ENCODE results near the gene FANCI.

Gene FANCI

GRCh38 chr15:89243691-89244573, at the start of gene FANCI:
TSS of gene FANCI (plus strand) at chr15:89243979. CDS start at chr15:89247648, 3,669 bp downstream.
- peak within 1 kb of the TSS; percentile 84 for H3K27ac ChIP-seq
- TF ChIP-seq, protein P1, sequence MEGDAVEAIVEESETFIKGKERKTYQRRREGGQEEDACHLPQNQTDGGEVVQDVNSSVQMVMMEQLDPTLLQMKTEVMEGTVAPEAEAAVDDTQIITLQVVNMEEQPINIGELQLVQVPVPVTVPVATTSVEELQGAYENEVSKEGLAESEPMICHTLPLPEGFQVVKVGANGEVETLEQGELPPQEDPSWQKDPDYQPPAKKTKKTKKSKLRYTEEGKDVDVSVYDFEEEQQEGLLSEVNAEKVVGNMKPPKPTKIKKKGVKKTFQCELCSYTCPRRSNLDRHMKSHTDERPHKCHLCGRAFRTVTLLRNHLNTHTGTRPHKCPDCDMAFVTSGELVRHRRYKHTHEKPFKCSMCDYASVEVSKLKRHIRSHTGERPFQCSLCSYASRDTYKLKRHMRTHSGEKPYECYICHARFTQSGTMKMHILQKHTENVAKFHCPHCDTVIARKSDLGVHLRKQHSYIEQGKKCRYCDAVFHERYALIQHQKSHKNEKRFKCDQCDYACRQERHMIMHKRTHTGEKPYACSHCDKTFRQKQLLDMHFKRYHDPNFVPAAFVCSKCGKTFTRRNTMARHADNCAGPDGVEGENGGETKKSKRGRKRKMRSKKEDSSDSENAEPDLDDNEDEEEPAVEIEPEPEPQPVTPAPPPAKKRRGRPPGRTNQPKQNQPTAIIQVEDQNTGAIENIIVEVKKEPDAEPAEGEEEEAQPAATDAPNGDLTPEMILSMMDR (conservative IDR thresholded peaks at IDR 0.05; ENCODE audit: low read depth): peak; percentile 79
- CTCF ChIA-PET: interaction anchor here (0.6 to 1.5 kb wide), 5 partner anchors 10 to 402 kb away, joined by 3 to 18 read pairs (median 4); no protein-coding TSS in a partner anchor
- peak; percentile 97 for DNase-seq (ENCODE audit: low spot score)
- POLR2A ChIA-PET (ENCODE audit: low non-redundant PET): interaction anchor here (1.3 kb wide), 1 partner anchor 37 kb away, joined by 6 read pairs; no protein-coding TSS in a partner anchor

DNA sequence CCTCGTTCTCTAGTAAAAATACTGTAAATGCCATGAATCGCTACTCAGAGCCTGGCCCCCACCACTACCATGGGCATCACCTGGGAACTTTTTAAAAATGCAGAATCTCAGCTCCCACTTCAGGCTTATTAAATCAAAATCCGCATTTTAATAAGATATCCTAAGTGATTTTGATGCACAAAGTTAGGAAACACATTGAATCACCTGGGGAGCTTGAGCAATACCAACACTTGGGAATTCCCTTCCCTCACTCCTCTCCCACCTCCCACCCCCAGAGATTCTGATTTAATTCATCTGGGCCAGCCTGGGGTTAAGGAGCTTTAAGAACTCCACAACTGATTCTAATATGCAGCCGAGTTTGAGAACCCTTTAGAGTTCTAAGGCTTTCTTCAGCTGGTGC, 49.2 kb upstream of the FANCI start:
- TF ChIP-seq, protein P1 (conservative IDR thresholded peaks at IDR 0.05; ENCODE audit: low read depth): no peak
- CTCF ChIA-PET: interaction anchor here (0.6 to 1.7 kb wide), 3 partner anchors 9 to 17 kb away, joined by 3 to 8 read pairs (median 6); no protein-coding TSS in a partner anchor
- no peak overlapping the region for H3K27ac ChIP-seq
- POLR2A ChIA-PET (ENCODE audit: low non-redundant PET): no interaction called here
- no peak for DNase-seq (ENCODE audit: low spot score)

DNA sequence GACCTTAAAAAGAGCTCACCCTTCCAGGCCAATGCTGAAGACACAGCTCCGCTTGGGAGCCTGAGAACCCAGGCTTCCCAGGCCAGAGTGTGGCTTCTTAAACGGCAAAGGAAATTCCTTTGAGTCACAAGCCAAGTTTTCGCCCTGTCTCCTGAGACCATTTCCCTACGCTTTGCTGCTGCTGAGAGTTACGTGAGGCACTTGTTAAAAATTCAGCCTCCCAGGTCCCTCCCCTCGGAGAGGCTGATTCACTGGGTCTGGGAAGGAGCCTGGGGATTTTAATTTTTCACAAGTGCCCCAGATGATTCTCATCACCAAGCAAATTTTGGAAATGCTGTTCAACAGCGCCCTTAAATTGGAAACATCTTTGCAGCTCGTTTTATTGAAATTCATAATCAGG, 47.9 kb upstream of the FANCI start:
- H3K27ac ChIP-seq: no peak overlapping the region
- ChIA-PET CTCF (interaction anchor here (0.5 to 1.0 kb wide), 2 partner anchors 11 to 889 kb away, joined by 3 read pairs; no protein-coding TSS in a partner anchor), POLR2A (ENCODE audit: low non-redundant PET) (no interaction called here)
- DNase-seq (ENCODE audit: low spot score): no peak
- TF ChIP-seq, protein P1 (conservative IDR thresholded peaks at IDR 0.05; ENCODE audit: low read depth): no peak

GRCh38 chr15:89196241-89196640, 47.5 kb upstream of the FANCI start:
- DNase-seq (ENCODE audit: low spot score): no peak
- CTCF ChIA-PET: interaction anchor here (0.5 to 1.0 kb wide), 3 partner anchors 11 to 888 kb away, joined by 3 read pairs; no protein-coding TSS in a partner anchor
- POLR2A ChIA-PET (ENCODE audit: low non-redundant PET): no interaction called here
- TF ChIP-seq, protein P1 (conservative IDR thresholded peaks at IDR 0.05; ENCODE audit: low read depth): no peak
- no peak overlapping the region for H3K27ac ChIP-seq

- peak; percentile 68 for DNase-seq (ENCODE audit: low spot score)
- TF ChIP-seq, protein P1 (conservative IDR thresholded peaks at IDR 0.05; ENCODE audit: low read depth): no peak
- CTCF ChIA-PET: interaction anchor here (0.7 to 2.5 kb wide), 2 partner anchors 10 to 112 kb away, joined by 4 to 14 read pairs; no protein-coding TSS in a partner anchor
- peak overlapping the region; percentile 27; the same call in 1 of the 2 replicates for H3K27ac ChIP-seq
- POLR2A ChIA-PET (ENCODE audit: low non-redundant PET): interaction anchor here (0.6 kb wide), 1 partner anchor 22 kb away, joined by 4 read pairs; no protein-coding TSS in a partner anchor
Observed at GRCh38 chr15:89196994-89197393, 46.8 kb upstream of the FANCI start.

- ChIA-PET POLR2A (ENCODE audit: low non-redundant PET) (interaction anchor here (0.6 kb wide), 1 partner anchor 22 kb away, joined by 4 read pairs; no protein-coding TSS in a partner anchor), CTCF (interaction anchor here (0.7 to 2.5 kb wide), 2 partner anchors 9 to 112 kb away, joined by 4 to 14 read pairs; no protein-coding TSS in a partner anchor)
- peak; percentile 82 for DNase-seq (ENCODE audit: low spot score)
- H3K27ac ChIP-seq: peak overlapping the region; percentile 59
- TF ChIP-seq, protein P1 (conservative IDR thresholded peaks at IDR 0.05; ENCODE audit: low read depth): no peak
Observed at GRCh38 chr15:89197503-89197971, 46.2 kb upstream of the FANCI start.
